Natural killer cell treated with Interleukin-12 subunit alpha and Interleukin-12 subunit beta and Interleukin-15 and Interleukin-18, amount 100 ng/mL, for 72 hours (primary cell): Measurements from ENCODE around the gene TSPAN15. TPM values are rescaled to one million over a fixed set of nuclear protein-coding genes. Genes with fewer than 3 reads are reported as not detected.

Experiments used
- ATAC-seq, 2 donors: fragments of 150-1000 bp; cut with Tn5 transposase in 1 of 2; sonication (Bioruptor Pico), chemical (Tn5 transposase) in 1 of 2; 2 replicates each; pipeline ENCODE4 v1.10.0; 2021
- DNase-seq: peaks from one replicate; pipeline ENCODE4 v3.0.0; 2022; ENCODE audit warnings: low spot score
- H3K27ac Mint-ChIP-seq, 2 donors: 1 replicate in 1 of 2; 2 replicates in 1 of 2; pipeline ENCODE4 v1.8.0; 2022; ENCODE audit warnings: mixed read lengths in 2 of 2, mild to moderate bottlenecking in 1 of 2, moderate library complexity in 1 of 2
- H3K27me3 Mint-ChIP-seq, 2 donors: 1 replicate in 1 of 2; 2 replicates in 1 of 2; pipeline ENCODE4 v1.8.0; 2022; ENCODE audit warnings: mixed read lengths in 2 of 2
- H3K36me3 Mint-ChIP-seq: one replicate; pipeline ENCODE4 v1.8.0; 2022; ENCODE audit warnings: mixed read lengths
- H3K4me1 Mint-ChIP-seq, 2 donors: 1 replicate in 1 of 2; 2 replicates in 1 of 2; pipeline ENCODE4 v1.8.0; 2022; ENCODE audit warnings: low read depth in 2 of 2, mixed read lengths in 2 of 2, mild to moderate bottlenecking in 1 of 2
- H3K4me3 Mint-ChIP-seq: one replicate; pipeline ENCODE4 v1.8.0; 2022; ENCODE audit warnings: mixed read lengths
- H3K9me3 Mint-ChIP-seq: 2 replicates; pipeline ENCODE4 v1.8.0; 2022; ENCODE audit warnings: mixed read lengths
- total RNA-seq, 2 donors: library from RNA; stranded (reverse); gene quantifications; one replicate each; pipeline ENCODE4 v1.2.3, GENCODE V29; 2022

TSPAN15 gene
- total RNA-seq, 2 donors from 2014 or later: 1.2 to 1.4 TPM

DNA sequence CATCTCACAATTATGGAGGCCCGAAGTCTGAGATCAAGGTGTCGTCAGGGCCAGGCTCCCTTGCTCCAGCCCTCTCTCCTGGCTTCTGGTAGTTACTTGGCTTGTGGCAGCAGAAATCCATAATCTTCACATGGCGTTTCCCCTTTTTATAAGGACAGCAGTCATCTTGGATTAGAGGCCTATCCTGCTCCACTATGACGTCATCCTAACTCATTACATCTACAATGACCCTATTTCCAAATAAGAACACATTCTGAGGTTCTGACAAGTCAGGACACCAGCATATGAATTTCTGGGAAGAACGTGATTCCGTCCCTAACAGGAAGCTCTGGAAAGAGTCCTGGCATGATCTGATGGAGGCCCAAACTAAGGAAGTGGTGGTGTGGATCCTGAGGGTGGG, 86.2 kb downstream of the TSPAN15 start:
- ATAC-seq: no peak
- Mint-ChIP-seq H3K9me3 (peaks cover 5% of the 10 kb centered on the region), H3K36me3 (peaks cover 6% of the 10 kb centered on the region), H3K27ac (no peak overlapping the region), H3K4me3 (no peak overlapping the region), H3K27me3 (peaks cover 23 to 30% of the 10 kb centered on the region in 2 donors), H3K4me1 (no peaks in the 10 kb centered on the region)
- DNase-seq: no peak

DNA sequence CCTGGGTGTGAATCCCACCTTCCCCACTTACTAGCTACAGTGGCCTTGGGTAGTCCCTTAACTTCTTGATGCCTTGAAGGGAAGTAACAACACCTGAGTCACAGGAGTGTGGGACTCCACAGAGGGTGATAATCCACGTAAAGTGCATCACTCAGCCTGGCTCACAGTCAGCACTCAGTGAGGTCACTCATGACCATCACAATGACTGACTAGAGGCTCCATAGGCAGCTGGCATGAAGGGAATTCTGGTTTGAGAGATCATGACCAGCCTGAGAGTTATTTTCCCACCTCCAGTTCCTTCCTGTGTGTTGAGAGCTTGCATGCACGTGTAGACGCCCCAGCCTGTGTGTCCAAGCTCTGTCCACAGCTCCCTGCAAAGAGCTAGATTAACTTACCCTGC, 87.2 kb downstream of the TSPAN15 start:
- Mint-ChIP-seq H3K27ac (no peak overlapping the region), H3K27me3 (peaks cover 15 to 20% of the 10 kb centered on the region in 2 donors), H3K4me3 (no peak overlapping the region), H3K4me1 (no peaks in the 10 kb centered on the region), H3K36me3 (peaks cover 6% of the 10 kb centered on the region), H3K9me3 (peaks cover 5% of the 10 kb centered on the region)
- DNase-seq: no peak
- ATAC-seq: no peak

DNA sequence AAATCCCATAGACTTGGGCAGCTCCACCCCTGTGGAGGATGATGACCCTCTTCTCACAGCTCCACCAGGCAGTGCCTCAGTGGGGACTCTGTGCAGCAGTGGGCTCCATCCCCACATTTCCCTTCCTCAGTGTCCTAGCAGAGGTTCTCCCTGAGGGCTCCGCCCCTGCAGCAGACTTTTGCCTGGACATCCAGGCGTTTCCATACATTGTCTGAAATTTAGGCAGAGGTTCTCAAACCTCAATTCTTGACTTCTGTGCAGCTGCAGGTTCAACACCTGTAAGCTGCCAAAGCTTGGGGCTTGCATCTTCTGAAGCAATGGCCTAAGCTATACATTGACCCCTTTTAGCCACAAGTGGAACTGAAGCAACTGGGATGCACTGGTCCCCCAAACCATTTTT, 90.2 kb downstream of the TSPAN15 start:
- ATAC-seq: no peak
- DNase-seq: no peak
- Mint-ChIP-seq H3K9me3 (peaks cover 5% of the 10 kb centered on the region), H3K27me3 (peaks cover 20 to 26% of the 10 kb centered on the region in 2 donors), H3K4me1 (no peaks in the 10 kb centered on the region), H3K27ac (no peak overlapping the region), H3K36me3 (peaks cover 6% of the 10 kb centered on the region), H3K4me3 (no peak overlapping the region)

DNA sequence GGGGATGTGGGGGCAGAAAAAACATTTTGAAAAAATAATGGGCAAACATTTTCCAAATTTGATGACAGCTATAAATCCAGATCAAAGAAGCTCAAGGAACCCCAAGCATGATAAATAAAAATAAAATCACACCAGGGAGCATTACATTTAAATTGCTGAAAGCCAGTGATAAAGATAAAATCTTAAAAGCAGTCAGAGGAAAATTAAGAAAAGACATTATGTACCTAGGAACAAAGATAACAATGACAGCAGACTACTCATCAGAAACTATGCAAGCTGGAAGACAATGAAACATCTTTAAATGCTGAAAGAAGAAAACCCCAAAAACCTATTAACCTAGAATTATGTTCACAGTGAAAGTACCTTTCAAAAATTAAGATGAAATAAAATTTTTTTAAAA, 98.7 kb downstream of the TSPAN15 start:
- peaks cover 28% of the 10 kb centered on the region for H3K36me3 Mint-ChIP-seq
- H3K9me3 Mint-ChIP-seq: peaks cover 13% of the 10 kb centered on the region
- no peak overlapping the region for H3K27ac Mint-ChIP-seq
- no peak for DNase-seq
- no peak overlapping the region for H3K4me3 Mint-ChIP-seq
- ATAC-seq: no peak
- H3K4me1 Mint-ChIP-seq: no peaks in the 10 kb centered on the region
- H3K27me3 Mint-ChIP-seq: peaks cover 16 to 28% of the 10 kb centered on the region in 2 donors

DNA sequence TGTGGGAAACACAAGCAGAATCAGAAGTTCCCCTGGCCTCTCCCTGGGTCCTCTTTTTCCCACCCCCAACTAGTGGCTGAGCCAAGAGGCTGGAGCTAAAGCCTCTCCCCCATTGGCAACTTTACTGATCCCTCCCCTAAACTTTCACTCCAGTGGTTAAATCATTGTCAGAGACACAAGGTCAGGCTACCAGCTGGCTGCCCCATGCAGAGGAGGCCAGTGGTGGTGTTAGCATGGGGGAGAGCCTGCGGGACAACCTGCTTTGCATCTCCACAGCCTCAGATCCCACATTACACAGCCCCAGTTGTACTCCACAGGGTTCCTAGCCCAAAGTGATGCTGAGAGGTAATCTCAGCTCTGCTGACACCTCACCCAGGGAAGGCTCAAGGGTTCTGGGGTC, 101.0 kb downstream of the TSPAN15 start:
- Mint-ChIP-seq H3K9me3 (peaks cover 13% of the 10 kb centered on the region), H3K27me3 (peaks cover 18 to 23% of the 10 kb centered on the region in 2 donors), H3K4me3 (no peak overlapping the region), H3K27ac (no peak overlapping the region), H3K36me3 (peaks cover 28% of the 10 kb centered on the region), H3K4me1 (no peaks in the 10 kb centered on the region)
- no peak for DNase-seq
- no peak for ATAC-seq

DNA sequence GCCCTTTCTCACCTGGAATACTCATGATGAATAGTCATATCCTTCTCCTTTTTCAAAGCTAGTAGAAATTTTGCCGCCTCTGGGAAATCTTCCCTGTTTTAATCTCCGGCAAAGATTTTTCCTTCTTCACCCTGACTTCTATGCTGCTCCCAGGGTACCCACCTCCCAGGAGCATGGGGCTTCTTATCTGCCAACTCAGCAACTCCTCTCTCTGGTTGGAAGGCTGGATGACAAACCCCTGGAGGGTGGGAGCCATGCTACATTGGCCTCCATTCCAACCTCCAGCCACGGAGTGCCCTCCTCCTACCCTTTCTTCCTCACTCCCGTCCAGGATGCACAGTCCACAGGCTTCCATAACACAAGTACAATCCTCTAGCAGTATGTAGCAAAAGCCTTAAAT, 102.1 kb downstream of the TSPAN15 start:
- H3K27me3 Mint-ChIP-seq: peaks cover 12 to 14% of the 10 kb centered on the region in 2 donors
- peak in 1 of 2 donors; percentile 20 for ATAC-seq

DNA sequence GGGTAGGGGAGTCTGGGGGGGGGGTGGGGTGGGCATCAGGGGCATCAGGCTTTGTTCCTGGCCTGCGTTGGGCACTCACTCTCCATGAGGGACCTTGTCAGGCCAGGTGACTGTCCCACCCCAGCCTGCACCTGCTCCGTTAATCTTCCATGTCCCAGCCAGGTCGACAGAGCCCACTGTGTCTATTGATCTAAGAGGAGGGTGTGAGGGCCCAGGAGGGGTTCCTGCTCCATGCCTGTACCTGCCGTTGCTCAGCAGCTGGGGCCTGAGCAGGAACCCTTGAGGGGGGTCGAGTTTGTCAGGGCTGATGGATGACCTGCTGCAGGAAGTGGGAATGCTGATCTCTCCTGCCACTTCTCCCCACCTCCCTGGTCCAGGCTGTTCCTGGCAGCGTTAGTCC, 103.3 kb downstream of the TSPAN15 start:
- Mint-ChIP-seq H3K4me1 (peaks cover 12% of the 10 kb centered on the region in 2 donors), H3K27me3 (peaks cover 7 to 14% of the 10 kb centered on the region in 2 donors), H3K4me3 (no peak overlapping the region), H3K9me3 (peaks cover 8% of the 10 kb centered on the region), H3K36me3 (peaks cover 10% of the 10 kb centered on the region), H3K27ac (no peak overlapping the region)
- DNase-seq (no peak), ATAC-seq (no peak)

More for the DNA sequence above, 102.1 kb downstream of the TSPAN15 start:
- no peak for DNase-seq
- H3K4me1 Mint-ChIP-seq: peaks cover 4 to 5% of the 10 kb centered on the region in 2 donors
- H3K27ac Mint-ChIP-seq: no peak overlapping the region
- H3K36me3 Mint-ChIP-seq: peaks cover 21% of the 10 kb centered on the region
- peaks cover 12% of the 10 kb centered on the region for H3K9me3 Mint-ChIP-seq
- no peak overlapping the region for H3K4me3 Mint-ChIP-seq

Other genes starting within 250 kb of the TSPAN15 start
- not detected for gene HKDC1, start 231.1 kb upstream of the TSPAN15 start, total RNA-seq
- 100 to 1,000 TPM; 169 to 185 TPM for gene HK1, start 173.0 kb upstream of the TSPAN15 start, total RNA-seq
- not detected for gene TACR2, start 34.5 kb upstream of the TSPAN15 start, total RNA-seq
- not detected for gene NEUROG3, start 122.0 kb downstream of the TSPAN15 start, total RNA-seq
- 1 to 10 TPM; 1.1 to 3.0 TPM for gene FAM241B, start 178.8 kb downstream of the TSPAN15 start, total RNA-seq